ENCODE measurements around the gene IL34.

IL34 gene

GRCh38 chr16:70675851-70676513 lies 29.6 kb downstream of the IL34 start:
- Histone ChIP-seq H3K4me1 (peaks cover 6% of the 10 kb centered on the region), H3K4me3 (ENCODE audit: low read depth, low read length) (no peak overlapping the region), H3K9me3 (no peaks in the 10 kb centered on the region), H3K36me3 (peaks cover 72% of the 10 kb centered on the region), H3K27me3 (no peaks in the 10 kb centered on the region)
- DNase-seq, result no peak
- TF ChIP-seq CTCF (IDR thresholded peaks at IDR 0.05; ENCODE audit: low read depth, low read length), result no peak

GRCh38 chr16:70676675-70677498 lies 30.5 kb downstream of the IL34 start:
- no peak for TF ChIP-seq CTCF (IDR thresholded peaks at IDR 0.05; ENCODE audit: low read depth, low read length)
- H3K27me3 ChIP-seq, result no peaks in the 10 kb centered on the region
- peaks cover 70% of the 10 kb centered on the region for H3K36me3 ChIP-seq
- DNase-seq, result no peak
- no peak overlapping the region for H3K4me3 ChIP-seq (ENCODE audit: low read depth, low read length)
- H3K9me3 ChIP-seq, result no peaks in the 10 kb centered on the region
- H3K4me1 ChIP-seq, result peaks cover 14% of the 10 kb centered on the region

GRCh38 chr16:70677499-70678120 lies 31.3 kb downstream of the IL34 start:
- H3K36me3 ChIP-seq, result peaks cover 68% of the 10 kb centered on the region
- H3K27me3 ChIP-seq, result no peaks in the 10 kb centered on the region
- no peak for TF ChIP-seq CTCF (IDR thresholded peaks at IDR 0.05; ENCODE audit: low read depth, low read length)
- no peak overlapping the region for H3K4me3 ChIP-seq (ENCODE audit: low read depth, low read length)
- peaks cover 14% of the 10 kb centered on the region for H3K4me1 ChIP-seq
- H3K9me3 ChIP-seq, result no peaks in the 10 kb centered on the region
- no peak for DNase-seq

GRCh38 chr16:70678121-70678897 lies 31.9 kb downstream of the IL34 start:
- DNase-seq, result no peak
- Histone ChIP-seq H3K27me3 (no peaks in the 10 kb centered on the region), H3K4me3 (ENCODE audit: low read depth, low read length) (no peak overlapping the region), H3K4me1 (peaks cover 14% of the 10 kb centered on the region), H3K9me3 (no peaks in the 10 kb centered on the region), H3K36me3 (peaks cover 61% of the 10 kb centered on the region)
- TF ChIP-seq CTCF (IDR thresholded peaks at IDR 0.05; ENCODE audit: low read depth, low read length), result no peak

GRCh38 chr16:70678898-70679670 lies 32.7 kb downstream of the IL34 start:
- TF ChIP-seq CTCF (IDR thresholded peaks at IDR 0.05; ENCODE audit: low read depth, low read length), result no peak
- peaks cover 59% of the 10 kb centered on the region for H3K36me3 ChIP-seq
- no peaks in the 10 kb centered on the region for H3K9me3 ChIP-seq
- H3K4me1 ChIP-seq, result peaks cover 14% of the 10 kb centered on the region
- H3K4me3 ChIP-seq (ENCODE audit: low read depth, low read length), result no peak overlapping the region
- DNase-seq, result no peak
- H3K27me3 ChIP-seq, result no peaks in the 10 kb centered on the region

All from BE2C (cell line).